DND-41 (cell line): ENCODE measurements around the gene RFESD.

Source experiments
- ATAC-seq: fragments of 200-7000 bp; cut with Tn5 transposase; 3 replicates; pipeline ENCODE4 v1.9.1; 2021; ENCODE audit warnings: low read depth; ENCODE audit not compliant: insufficient read depth
- DNase-seq: peaks from one replicate; pipeline ENCODE4 v3.0.0-alpha.2; 2020
- H2AFZ ChIP-seq: 2 replicates; pipeline ENCODE4 v1.6.0; 2012; ENCODE audit warnings: low read depth, low read length
- H3K27ac ChIP-seq: 2 replicates; pipeline ENCODE4 v1.5.1; 2012; ENCODE audit warnings: low read length, inconsistent platforms
- H3K27me3 ChIP-seq: fragments of 200-600 bp; sonication (generic); 2 replicates; pipeline ENCODE4 v1.6.0; 2012; ENCODE audit warnings: low read length, mild to moderate bottlenecking, inconsistent platforms; ENCODE audit not compliant: insufficient read depth, poor library complexity
- H3K36me3 ChIP-seq: 2 replicates; pipeline ENCODE4 v1.5.1; 2012; ENCODE audit warnings: low read length, inconsistent platforms; ENCODE audit not compliant: insufficient read depth
- H3K4me1 ChIP-seq: 2 replicates; pipeline ENCODE4 v1.5.1; 2012; ENCODE audit warnings: mild to moderate bottlenecking, low read length; ENCODE audit not compliant: insufficient read depth
- H3K4me2 ChIP-seq: 2 replicates; pipeline ENCODE4 v1.6.0; 2012; ENCODE audit warnings: mild to moderate bottlenecking, moderate library complexity, low read length, inconsistent platforms; ENCODE audit not compliant: insufficient read depth
- H3K4me3 ChIP-seq, 2 experiments: fragments of 200-600 bp in 1 of 2; shearing (Covaris generic) in 1 of 2; 2 replicates each; pipeline ENCODE4 v1.5.1; 2012 to 2016; ENCODE audit warnings: inconsistent platforms in 2 of 2, low read length in 2 of 2, mild to moderate bottlenecking in 2 of 2, low read depth in 1 of 2, moderate library complexity in 1 of 2
- H3K79me2 ChIP-seq: 2 replicates; pipeline ENCODE4 v1.6.0; 2012; ENCODE audit warnings: low read length, inconsistent platforms; ENCODE audit not compliant: insufficient read depth
- H3K9ac ChIP-seq: 2 replicates; pipeline ENCODE4 v1.6.0; 2012; ENCODE audit warnings: low read depth, mild to moderate bottlenecking, inconsistent platforms, low read length, moderate library complexity
- H3K9me3 ChIP-seq: 2 replicates; pipeline ENCODE4 v1.5.1; 2012; ENCODE audit warnings: low read length, moderate library complexity, mild to moderate bottlenecking, inconsistent platforms; ENCODE audit not compliant: insufficient read depth, severe bottlenecking
- H4K20me1 ChIP-seq: 2 replicates; pipeline ENCODE4 v1.6.0; 2012; ENCODE audit warnings: low read length; ENCODE audit not compliant: insufficient read depth
- CTCF ChIP-seq: IDR thresholded peaks from 2 replicates; pipeline ENCODE4 v1.5.1; 2012; ENCODE audit warnings: borderline replicate concordance, low read length, moderate library complexity, mild to moderate bottlenecking; ENCODE audit not compliant: poor library complexity, severe bottlenecking; ENCODE audit errors: extremely low read depth
- EZH2 ChIP-seq: IDR thresholded peaks from 3 replicates; pipeline ENCODE4 v1.6.1; 2012; ENCODE audit warnings: borderline replicate concordance, low read depth, mild to moderate bottlenecking, moderate library complexity, low read length, inconsistent platforms; ENCODE audit not compliant: severe bottlenecking

RFESD gene

GRCh38 chr5:95611396-95611795, 35.2 kb upstream of the RFESD start:
- H3K36me3 ChIP-seq = no peaks in the 10 kb centered on the region
- H3K9ac ChIP-seq = no peak overlapping the region
- ATAC-seq (no peak), DNase-seq (no peak)
- H4K20me1 ChIP-seq = no peaks in the 10 kb centered on the region
- H3K27me3 ChIP-seq = no peaks in the 10 kb centered on the region
- H2AFZ ChIP-seq = no peak overlapping the region
- H3K27ac ChIP-seq = no peak overlapping the region
- H3K79me2 ChIP-seq = no peaks in the 10 kb centered on the region
- no peak overlapping the region for H3K4me2 ChIP-seq
- no peaks in the 10 kb centered on the region for H3K4me1 ChIP-seq
- no peak for TF ChIP-seq EZH2
- TF ChIP-seq CTCF = no peak
- no peak overlapping the region for H3K4me3 ChIP-seq
- H3K9me3 ChIP-seq = peaks cover 11% of the 10 kb centered on the region

DNA sequence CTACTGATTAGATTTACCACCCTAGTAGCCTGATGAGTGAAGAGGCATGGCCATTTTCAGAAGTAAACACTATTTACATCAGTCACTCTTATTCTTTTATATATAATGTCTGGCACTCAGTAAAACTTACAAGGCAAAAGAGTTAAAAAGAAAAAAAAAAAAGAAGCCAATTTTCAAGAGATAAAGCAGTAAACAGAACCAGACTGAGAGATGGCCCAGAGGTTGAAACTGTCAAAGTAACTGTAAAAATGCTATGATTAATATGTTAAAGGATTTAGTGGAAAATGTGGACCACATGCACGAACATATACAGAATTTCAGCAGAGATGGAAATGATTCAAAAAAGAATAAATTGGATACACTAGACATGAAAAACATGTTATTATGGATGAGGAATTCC, 33.1 kb upstream of the RFESD start:
- Histone ChIP-seq H3K4me1 (no peaks in the 10 kb centered on the region), H4K20me1 (no peaks in the 10 kb centered on the region), H3K27ac (no peak overlapping the region), H3K79me2 (no peaks in the 10 kb centered on the region), H3K9me3 (peaks cover 11% of the 10 kb centered on the region), H3K4me3 (no peak overlapping the region), H3K36me3 (no peaks in the 10 kb centered on the region), H3K9ac (no peak overlapping the region), H2AFZ (no peak overlapping the region), H3K4me2 (no peak overlapping the region), H3K27me3 (no peaks in the 10 kb centered on the region)
- DNase-seq (no peak), ATAC-seq (no peak)
- TF ChIP-seq CTCF (no peak), EZH2 (no peak)

DNA sequence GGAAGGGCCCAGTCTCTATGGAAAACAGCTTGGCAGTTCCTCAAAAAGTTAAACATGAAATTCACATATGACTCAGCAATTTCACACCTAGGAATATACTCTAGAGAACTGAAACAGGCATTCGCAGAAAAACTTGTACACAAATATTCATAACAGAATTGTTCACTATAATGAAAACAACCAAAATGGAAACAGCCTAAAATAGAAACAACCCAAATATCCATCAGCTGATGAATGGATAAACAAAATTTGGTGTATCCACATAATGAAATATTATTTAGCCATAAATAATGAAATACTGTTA, 31.5 kb upstream of the RFESD start:
- Histone ChIP-seq H2AFZ (no peak overlapping the region), H4K20me1 (no peaks in the 10 kb centered on the region), H3K27me3 (no peaks in the 10 kb centered on the region), H3K4me3 (no peak overlapping the region), H3K9ac (no peak overlapping the region), H3K9me3 (peaks cover 11% of the 10 kb centered on the region), H3K4me2 (no peak overlapping the region), H3K79me2 (no peaks in the 10 kb centered on the region), H3K4me1 (peaks cover 5% of the 10 kb centered on the region), H3K36me3 (no peaks in the 10 kb centered on the region), H3K27ac (no peak overlapping the region)
- TF ChIP-seq CTCF = no peak
- no peak for TF ChIP-seq EZH2
- no peak for ATAC-seq
- DNase-seq = no peak

DNA sequence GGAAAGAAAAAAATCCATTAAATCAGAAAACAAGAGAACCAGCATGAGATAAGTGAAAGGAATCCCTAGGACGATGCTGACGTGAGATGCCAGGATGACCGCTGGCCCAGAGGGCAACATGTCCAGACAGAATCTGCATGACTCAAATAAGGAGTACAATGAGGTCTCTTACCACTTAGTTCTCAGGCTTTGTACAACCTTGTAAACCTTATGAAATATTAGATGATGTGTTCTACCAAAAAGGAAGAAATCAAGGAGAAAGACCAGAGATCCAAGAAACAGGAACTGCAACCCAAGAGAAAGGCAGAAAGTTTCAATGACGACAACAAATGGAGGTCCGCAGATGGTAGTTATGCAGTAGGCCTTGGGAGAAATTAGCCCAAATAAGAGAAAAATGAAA, 29.5 kb upstream of the RFESD start:
- Histone ChIP-seq H3K9me3 (peaks cover 11% of the 10 kb centered on the region), H3K4me1 (peaks cover 23% of the 10 kb centered on the region), H3K9ac (no peak overlapping the region), H3K4me2 (no peak overlapping the region), H3K27me3 (no peaks in the 10 kb centered on the region), H3K79me2 (no peaks in the 10 kb centered on the region), H4K20me1 (no peaks in the 10 kb centered on the region), H3K36me3 (no peaks in the 10 kb centered on the region), H3K4me3 (no peak overlapping the region), H3K27ac (no peak overlapping the region), H2AFZ (no peak overlapping the region)
- no peak for DNase-seq
- TF ChIP-seq EZH2 (no peak), CTCF (no peak)
- no peak for ATAC-seq
